GM06990 (cell line): ENCODE measurements around the gene ANP32A.
A peak's percentile ranks its signal among the peaks of the same experiment; 100 is the strongest.

Source experiments
- DNase-seq: peaks from one replicate; pipeline ENCODE4 v3.0.0-alpha.2; 2011; ENCODE audit not compliant: insufficient read length; ENCODE audit errors: extremely low read depth
- H3K27me3 ChIP-seq: replicated peaks from 2 replicates; pipeline ENCODE4 v1.6.0; 2011; ENCODE audit warnings: low read length; ENCODE audit not compliant: control insufficient read depth, insufficient read depth
- H3K36me3 ChIP-seq: 2 replicates; pipeline ENCODE4 v1.5.1; 2011; ENCODE audit warnings: low read length; ENCODE audit not compliant: control insufficient read depth, insufficient read depth
- H3K4me3 ChIP-seq: replicated peaks from 2 replicates; pipeline ENCODE4 v1.5.1; 2011; ENCODE audit warnings: low read depth, mild to moderate bottlenecking, control low read depth, low read length
- CTCF ChIP-seq: IDR thresholded peaks from 2 replicates; pipeline ENCODE4 v1.5.1; 2011; ENCODE audit warnings: low read length, control low read depth, mild to moderate bottlenecking, inconsistent platforms; ENCODE audit not compliant: insufficient read depth, poor library complexity, severe bottlenecking

Gene ANP32A

GRCh38 chr15:68834346-68834745, 13.7 kb upstream of the ANP32A start:
- Histone ChIP-seq H3K4me3 (no peak overlapping the region), H3K27me3 (no peaks in the 10 kb centered on the region), H3K36me3 (no peaks in the 10 kb centered on the region)
- no peak for TF ChIP-seq CTCF
- no peak for DNase-seq

- TF ChIP-seq CTCF, result no peak
- DNase-seq, result no peak
- Histone ChIP-seq H3K4me3 (no peak overlapping the region), H3K27me3 (no peaks in the 10 kb centered on the region), H3K36me3 (no peaks in the 10 kb centered on the region)
Observed at GRCh38 chr15:68833700-68834331, 13.1 kb upstream of the ANP32A start.

- Histone ChIP-seq H3K36me3 (no peaks in the 10 kb centered on the region), H3K4me3 (no peak overlapping the region), H3K27me3 (no peaks in the 10 kb centered on the region)
- DNase-seq, result no peak
- no peak for TF ChIP-seq CTCF
Observed at GRCh38 chr15:68830141-68830785, 9.6 kb upstream of the ANP32A start.

- peak; percentile 63 for TF ChIP-seq CTCF
- DNase-seq, result no peak
- Histone ChIP-seq H3K4me3 (no peak overlapping the region), H3K36me3 (no peaks in the 10 kb centered on the region), H3K27me3 (no peaks in the 10 kb centered on the region)
Observed at GRCh38 chr15:68829068-68829467, 8.4 kb upstream of the ANP32A start.

- Histone ChIP-seq H3K4me3 (no peak overlapping the region), H3K27me3 (no peaks in the 10 kb centered on the region), H3K36me3 (no peaks in the 10 kb centered on the region)
- no peak for DNase-seq
- no peak for TF ChIP-seq CTCF
Observed at GRCh38 chr15:68823561-68823960, 2.9 kb upstream of the ANP32A start.
